ENCODE data around the gene CATSPER3.
"Not testable (repeated sequence)": the region's sequence is repeated elsewhere in the genome, so short reads cannot be mapped to it uniquely, and the experiment has no call there.

CATSPER3 gene

DNA sequence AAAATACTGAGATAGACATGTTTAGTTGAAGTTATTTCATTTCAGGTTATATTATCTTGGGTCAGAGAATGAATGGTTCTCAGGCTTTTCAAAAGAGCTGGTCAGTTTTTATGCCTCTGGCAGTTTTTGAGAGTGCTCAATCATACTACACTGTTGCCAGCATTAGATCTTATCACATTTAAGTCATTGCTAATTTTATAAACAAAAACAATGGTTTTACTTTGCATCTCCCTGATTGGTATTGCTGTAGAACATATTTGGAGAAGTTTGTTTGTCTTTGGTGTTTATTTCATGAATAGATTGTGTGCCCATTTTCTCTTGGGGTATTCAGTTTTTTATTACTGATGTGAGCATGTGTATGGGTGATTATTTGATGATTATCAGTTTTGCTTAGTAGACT lies 1.5 kb downstream of the CATSPER3 start:
- DNase-seq (ENCODE audit: low spot score) = no peak
- no peak for FAIRE-seq

DNA sequence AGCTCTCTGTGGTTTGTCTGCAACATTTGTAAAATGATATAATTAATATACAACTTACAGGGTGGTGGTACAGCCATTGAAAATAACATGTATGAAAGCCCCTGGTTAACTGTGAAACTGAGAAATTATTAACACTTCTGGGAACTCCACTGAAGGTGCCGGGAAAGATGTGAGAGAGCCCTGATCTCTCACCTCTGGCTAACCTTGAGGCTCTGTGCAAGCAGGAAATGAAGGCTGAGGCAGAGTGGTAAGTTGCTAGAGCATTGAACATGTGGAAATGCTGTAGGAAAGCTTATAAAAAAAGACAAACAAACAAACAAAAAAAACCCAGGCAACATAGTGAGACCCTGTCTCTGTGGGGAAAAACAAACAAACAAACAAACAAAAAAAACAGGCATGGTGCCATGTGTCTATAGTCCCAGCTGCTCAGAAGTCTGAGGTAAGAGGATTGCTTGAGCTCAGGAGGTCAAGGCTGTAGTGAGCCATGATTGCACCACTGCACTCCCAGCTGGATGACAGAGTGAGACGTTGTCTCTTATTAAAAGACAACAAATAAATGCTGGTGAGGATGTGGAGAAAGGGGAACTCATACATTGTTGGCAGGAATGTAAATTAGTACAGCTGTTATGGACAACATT lies 7.5 kb downstream of the CATSPER3 start:
- DNase-seq (ENCODE audit: low spot score) (no peak), FAIRE-seq (no peak)

DNA sequence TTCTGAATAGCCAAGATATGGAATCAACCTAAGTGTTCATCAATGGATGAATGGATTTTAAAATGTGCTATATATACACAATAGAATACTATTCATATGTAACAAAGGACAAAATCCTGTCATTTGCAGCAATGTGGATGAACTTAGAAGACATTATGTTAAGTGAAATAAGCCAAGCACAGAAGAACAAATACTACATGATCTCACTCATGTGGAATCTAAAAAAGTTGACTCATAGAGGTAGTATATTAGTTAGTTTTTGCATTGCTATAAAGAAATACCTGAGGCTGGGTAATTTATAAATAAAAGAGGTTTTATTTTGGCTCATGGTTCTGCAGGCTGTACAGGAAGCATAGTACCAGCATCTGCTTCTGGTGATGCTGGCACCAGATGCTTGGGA lies 8.1 kb downstream of the CATSPER3 start:
- FAIRE-seq = no peak
- no peak for DNase-seq (ENCODE audit: low spot score)

DNA sequence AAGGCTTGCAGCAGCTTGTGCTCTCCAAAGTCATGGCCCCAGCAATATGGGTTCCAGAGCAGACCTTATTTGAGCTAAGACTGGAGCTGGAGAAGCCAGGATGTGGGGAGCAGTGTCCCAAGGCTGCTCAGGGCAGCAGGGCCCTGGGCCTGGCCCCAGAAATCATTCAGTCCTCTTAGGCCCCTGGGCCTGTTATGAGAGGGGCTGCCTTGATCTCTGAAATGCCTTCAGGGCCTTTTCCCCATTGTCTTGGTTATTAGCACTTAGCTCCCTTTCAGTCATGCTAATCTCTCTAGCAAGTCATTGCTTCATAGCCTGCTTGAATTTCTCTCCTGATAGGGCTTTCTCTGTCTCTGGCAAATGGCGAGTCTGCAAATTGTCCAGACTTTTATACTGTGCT lies 9.1 kb downstream of the CATSPER3 start:
- no peak for DNase-seq (ENCODE audit: low spot score)
- no peak for FAIRE-seq

DNA sequence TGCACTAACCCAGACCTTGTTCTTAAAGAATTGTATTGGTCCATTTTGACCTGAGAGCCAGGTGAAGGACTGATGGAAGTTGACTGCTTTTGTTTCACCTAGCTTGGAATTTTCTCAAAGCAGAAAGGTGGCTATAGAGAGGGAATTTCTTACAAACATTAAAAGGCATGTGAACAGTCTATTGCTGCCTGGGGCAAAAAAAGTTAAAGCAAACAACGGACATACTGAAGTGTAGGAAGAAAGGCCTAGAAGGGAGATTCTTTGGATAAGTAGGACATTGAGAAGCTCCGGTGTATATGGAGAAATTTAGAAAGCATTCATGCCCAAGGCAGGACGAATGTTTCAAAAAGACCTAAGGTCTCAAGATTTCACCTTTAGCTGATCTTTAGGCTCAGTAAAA lies 11.7 kb downstream of the CATSPER3 start:
- DNase-seq (ENCODE audit: low spot score) (no peak), FAIRE-seq (no peak)

DNA sequence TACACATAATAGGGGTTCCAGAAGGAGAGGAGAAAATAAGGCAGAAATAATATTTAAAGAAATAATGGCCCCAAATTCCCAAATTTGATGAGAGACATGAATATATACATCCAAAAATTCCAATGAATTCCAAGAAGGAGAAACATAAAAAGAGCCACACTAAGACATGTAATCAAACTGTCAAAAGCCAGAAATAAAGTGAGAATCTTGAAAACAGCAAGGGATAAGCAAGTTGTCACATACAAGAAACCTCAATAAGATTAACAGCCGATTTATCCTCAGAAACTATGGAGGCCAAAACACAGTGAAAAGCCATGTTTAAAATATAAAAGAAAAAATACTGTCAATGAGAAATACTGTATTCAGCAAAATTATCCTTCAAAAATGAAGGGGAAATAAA lies 14.5 kb downstream of the CATSPER3 start:
- DNase-seq (ENCODE audit: low spot score) (no peak), FAIRE-seq (no peak)

DNA sequence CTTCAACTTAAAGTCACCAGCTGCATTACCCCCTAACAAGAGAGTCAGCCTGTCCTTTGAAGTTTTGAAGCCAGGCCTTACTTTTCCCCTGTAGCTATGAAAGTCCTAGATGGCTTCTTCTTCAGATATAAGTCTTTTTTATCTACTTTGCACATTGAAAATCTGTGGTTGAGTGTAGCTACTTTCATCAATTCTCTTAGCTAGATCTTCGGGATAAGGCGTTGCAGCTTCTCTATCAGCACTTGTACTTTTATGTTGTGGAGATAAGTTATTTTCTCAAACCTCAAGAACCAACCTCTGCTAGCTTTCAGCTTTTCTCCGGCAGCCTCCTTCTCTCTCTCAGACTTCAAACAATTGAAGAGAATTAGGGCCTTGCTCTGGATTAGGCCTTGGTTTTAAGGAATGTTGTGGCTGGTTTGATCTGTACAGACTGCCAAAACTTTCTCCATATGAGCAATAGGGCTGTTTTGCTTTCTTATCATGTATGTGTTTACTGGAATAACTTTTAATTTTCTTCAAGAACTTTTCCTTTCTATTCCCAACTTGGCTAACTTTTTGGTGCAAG lies 21.6 kb downstream of the CATSPER3 start:
- FAIRE-seq (no peak), DNase-seq (ENCODE audit: low spot score) (no peak)

DNA sequence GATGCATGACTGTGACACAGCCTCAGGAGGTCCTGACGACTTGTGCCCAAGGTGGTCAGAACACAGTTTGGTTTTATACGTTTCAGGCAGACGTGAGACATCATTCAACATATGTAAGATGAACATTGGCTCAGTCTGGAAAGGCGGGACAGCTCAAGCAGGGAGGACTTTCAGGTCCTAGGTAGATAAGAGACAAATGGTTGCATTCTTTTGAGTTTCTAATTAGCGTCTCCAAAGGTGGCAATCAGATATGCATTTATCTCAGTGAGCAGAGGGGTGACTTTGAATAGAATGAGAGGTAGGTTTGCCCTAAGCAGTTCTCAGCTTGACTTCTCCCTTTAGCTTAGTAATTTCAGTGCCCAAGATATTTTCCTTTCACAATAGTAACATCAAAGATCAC lies 22.5 kb downstream of the CATSPER3 start:
- not testable (repeated sequence) for DNase-seq (ENCODE audit: low spot score); FAIRE-seq

DNA sequence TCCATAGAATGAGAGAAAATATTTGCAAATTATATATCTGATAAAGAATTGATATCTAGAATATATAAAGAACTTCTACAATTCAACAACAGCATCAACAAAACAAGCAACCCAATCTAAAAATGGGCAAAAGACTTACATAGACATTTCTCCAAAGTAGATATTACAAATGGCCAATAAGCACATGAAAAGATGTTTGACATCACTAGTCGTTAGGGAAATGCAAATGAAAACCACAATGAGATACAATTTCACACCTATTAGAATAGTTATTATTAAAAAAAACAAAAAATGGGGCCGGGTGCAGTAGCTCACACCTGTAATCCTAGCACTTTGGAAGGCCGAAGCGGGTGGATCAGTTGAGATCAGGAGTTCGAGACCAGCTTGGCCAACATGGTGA lies 24.4 kb downstream of the CATSPER3 start:
- FAIRE-seq (no peak), DNase-seq (ENCODE audit: low spot score) (no peak)

DNA sequence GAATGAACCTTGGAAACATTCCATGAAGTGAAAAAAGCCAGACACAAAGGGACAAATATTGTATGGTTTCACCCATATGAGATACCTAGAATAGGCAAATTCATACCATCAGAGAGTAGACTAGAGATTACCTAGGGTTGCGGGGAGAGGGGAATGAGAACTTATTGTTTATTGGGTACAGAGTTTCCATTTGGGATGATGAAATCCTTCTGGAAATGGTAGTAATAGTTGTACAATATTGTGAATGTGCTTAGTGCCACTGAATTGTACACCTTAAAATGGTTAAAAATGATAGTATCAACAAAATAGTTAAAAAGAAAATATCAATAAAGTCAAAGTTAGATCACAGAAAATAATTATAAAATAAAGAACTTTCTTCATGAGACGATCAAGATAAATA lies 25.5 kb downstream of the CATSPER3 start:
- FAIRE-seq = no peak

DNA sequence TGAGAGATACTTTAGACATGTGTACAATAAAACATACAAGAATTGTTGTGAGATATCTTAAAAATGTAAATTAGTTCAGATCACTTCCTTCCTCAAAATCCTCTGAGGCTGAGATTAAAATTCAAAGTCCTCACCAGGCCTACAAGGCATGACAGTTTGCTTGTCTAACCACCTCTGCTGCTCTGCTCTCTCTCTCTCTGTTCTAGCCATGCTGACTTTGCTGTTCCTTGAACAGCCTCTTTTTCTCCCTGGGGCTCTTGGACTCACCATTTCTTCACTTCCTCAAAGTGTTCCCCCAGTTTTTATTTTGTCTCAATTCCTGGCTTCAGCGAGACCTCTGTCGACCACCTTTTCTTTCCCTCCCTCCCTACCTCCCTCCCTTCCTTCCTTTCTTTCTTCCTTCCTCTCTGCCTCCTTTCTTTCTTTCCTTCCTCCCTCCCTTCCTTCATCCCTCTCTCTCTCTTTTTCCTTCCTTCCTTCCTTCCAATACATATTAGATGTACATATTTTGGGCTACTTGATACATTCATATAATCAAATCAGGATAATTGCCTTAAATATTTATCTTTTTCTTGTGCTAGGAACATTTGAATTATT lies 27.0 kb downstream of the CATSPER3 start:
- DNase-seq (ENCODE audit: low spot score) (no peak), FAIRE-seq (no peak)

More for the DNA sequence above, 25.5 kb downstream of the CATSPER3 start:
- no peak for DNase-seq (ENCODE audit: low spot score)

DNA sequence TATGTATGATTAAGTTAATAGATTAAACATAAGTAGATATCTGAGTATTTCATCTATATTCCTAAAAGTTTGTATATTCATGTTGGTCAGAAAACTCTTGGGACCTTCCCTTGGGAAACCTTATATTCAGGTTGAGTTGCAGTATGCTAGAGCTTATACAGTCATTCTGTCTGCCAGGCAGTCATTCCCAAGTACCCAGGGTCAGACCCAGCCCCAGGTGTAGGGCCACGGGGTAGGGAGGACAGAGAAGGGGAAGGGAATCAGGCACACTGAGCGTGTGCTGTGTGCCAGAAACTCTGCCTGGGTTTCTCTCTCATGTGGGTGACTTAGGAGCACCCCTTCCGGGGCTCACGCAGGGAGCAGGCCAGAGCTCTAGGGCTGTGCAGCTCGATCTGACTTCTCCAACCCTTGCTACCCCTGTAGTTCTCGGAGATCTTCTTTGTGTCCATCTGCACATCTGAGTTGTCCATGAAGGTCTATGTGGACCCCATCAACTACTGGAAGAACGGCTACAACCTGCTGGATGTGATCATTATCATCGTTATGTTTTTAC lies 28.2 kb downstream of the CATSPER3 start:
- FAIRE-seq (no peak), DNase-seq (ENCODE audit: low spot score) (no peak)

DNA sequence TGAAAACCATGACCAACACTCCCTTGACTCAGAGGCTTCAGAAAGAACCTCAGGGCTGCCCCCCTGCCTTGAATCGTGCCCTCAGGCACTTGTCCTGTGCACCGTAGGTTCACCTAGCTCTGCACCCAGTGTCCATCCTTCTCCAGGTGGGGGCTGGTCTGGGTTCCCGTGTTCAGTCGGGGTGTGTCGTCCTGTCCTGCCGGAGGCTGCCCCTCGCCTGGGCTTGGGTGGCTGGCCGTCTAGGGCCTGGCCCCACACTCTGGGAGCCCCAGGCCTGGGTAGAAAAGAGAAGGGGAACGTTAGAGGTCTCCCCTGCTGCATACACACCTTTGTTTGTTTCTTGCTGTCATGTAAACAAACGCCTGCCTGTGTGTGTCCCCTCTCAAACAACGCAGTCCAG lies 29.3 kb downstream of the CATSPER3 start:
- no peak for FAIRE-seq
- DNase-seq (ENCODE audit: low spot score) = no peak

DNA sequence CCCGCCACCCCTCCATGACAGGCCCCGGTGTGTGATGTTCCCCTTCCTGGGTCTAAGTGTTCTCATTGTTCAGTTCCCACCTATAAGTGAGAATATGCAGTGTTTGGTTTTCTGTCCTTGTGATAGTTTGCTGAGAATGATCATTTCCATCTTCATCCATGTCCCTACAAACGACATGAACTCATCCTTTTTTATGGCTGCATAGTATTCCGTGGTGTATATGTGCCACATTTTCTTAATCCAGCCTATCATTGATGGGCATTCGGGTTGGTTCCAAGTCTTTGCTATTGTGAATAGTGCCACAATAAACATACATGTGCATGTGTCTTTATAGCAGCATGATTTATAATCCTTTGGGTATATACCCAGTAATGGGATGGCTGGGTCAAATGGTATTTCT lies 30.4 kb downstream of the CATSPER3 start:
- not testable (repeated sequence) for FAIRE-seq

DNA sequence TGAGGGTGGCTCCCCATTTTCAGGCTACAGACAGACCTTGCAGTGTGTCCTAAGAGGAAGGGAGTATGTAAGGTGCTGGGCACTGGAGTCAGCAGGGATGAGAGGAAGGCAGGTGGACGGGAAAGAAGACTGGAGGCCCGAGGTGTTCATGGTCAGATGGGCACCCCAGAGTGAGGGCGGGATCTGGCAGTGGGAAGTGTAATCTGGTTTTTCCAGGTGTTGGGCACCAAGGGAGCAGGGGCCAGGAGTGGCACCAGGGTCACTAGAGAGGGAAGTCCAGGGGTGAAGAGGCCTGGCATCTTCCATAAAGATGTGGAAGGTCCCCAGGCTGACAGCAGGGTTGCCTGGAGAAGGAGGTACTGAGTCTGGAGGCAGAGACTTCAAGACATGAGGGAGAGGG lies 36.7 kb downstream of the CATSPER3 start:
- FAIRE-seq (no peak), DNase-seq (ENCODE audit: low spot score) (peak; percentile 0)

More for the DNA sequence above, 30.4 kb downstream of the CATSPER3 start:
- not testable (repeated sequence) for DNase-seq (ENCODE audit: low spot score)

DNA sequence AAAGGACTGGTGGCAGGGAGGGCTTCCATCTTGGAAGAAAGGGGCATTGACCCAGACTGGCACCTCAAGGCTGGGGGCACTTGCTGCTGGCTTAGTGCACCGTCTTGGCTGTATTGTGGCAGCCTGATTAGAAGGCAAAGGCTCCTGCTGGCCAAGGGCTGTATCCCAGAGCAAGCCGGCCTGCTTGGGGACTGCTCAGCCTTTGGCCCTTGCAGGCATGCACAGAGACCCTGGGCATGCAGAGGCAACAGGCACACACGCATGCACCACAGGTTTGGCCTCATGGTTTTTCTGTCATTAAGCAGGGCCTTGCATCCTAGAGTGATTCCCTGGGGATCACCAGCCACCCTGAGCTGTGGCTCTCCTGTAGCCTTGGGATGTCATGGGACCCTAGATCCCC lies 37.4 kb downstream of the CATSPER3 start:
- DNase-seq (ENCODE audit: low spot score) (peak; percentile 0), FAIRE-seq (no peak)

DNA sequence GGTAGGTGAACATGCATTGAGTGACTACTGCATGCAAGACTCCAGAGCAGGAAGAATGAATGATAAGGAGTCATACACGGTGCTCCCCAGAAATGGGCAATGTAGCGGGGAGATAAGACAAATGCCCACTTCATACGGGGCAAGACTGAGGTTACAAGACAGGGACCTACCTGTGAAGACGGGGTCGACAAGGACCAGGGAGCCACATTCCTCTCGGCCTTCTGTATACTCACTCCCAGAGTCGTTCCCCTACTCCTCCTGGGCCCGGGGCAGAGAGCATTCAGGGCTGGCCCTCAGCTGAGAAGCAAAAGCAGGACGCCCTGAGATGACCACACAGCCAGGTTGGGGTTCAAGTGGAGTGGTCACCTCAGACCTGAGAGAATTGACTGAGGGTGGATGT lies 39.6 kb downstream of the CATSPER3 start:
- FAIRE-seq (no peak), DNase-seq (ENCODE audit: low spot score) (no peak)

DNA sequence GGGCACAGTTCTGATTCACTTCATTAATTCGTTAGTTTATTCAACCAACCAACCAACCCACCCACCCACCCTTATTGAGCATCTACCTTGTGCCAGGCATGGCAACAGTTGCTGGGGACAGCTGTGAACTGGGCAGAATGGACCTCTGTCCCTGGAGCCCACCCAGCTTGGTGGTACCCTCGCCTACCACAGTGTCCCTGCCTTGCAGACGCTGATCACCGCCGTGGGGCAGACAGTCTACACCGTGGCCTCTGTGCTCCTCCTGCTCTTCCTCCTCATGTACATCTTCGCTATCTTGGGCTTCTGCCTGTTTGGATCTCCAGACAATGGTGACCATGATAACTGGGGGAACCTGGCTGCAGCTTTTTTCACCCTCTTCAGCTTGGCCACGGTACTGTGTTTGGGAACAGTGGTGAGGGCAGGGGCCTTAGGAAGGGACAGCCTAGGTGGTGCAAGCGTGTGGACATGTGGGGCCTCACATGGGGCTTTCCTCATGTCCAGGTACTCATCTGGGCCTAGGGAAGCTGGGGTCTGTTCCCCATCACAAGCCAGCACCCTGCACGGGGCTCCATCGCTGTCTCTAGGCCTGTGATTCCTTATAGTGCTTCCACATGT lies 40.1 kb downstream of the CATSPER3 start:
- DNase-seq (ENCODE audit: low spot score) = no peak
- no peak for FAIRE-seq

DNA sequence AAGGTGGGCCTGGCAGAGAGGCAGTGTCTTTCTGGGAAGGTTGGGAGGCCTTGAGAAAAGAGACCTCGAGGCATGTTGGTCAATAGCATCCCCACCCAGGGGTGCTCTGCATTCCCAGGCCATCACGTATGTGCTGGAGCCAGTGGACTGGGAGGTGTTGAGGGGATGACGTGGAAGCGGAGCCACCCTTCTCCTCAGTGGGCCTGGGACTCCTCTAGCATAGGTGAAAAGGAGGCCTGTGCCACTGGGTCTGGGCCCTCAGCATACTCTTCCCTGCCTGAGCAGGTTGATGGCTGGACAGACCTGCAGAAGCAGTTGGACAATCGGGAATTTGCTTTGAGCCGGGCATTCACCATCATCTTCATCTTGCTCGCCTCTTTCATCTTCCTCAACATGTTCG lies 40.8 kb downstream of the CATSPER3 start:
- DNase-seq (ENCODE audit: low spot score) = no peak
- no peak for FAIRE-seq

DNA sequence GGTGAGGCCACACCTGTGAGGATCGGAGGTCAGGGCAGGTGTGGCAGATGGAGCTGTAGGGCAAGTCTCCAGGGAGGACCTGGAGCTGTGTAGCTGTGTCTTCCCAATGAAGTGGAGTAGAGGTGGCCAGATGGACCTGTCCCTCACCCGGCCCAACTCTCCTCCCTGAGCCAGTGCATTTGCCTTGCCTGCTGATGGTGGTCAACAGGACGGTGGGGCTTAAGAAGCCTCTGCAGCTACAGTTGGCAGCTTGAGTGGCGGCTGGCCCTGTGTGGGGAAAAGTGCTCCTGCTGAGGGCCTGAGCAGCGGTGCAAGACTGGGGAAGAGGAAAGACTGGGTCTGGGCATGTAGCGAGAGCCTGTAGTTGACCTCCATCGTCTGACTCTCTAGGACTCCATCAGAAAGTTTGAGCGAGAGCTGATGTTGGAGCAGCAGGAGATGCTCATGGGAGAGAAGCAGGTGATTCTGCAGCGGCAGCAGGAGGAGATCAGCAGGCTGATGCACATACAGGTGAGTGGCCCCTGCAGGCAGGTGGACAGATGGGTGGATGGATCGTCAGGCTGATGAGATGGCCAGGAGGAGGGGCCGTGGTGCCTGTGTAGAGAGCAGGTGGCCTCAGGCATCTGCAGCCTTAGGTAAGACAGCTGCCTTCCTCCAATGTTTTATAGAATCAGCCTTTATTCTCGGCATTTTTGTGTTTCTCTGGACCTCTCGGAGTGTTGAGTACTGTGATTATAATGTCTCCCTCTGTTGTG lies 41.5 kb downstream of the CATSPER3 start:
- FAIRE-seq = no peak
- no peak for DNase-seq (ENCODE audit: low spot score)

DNA sequence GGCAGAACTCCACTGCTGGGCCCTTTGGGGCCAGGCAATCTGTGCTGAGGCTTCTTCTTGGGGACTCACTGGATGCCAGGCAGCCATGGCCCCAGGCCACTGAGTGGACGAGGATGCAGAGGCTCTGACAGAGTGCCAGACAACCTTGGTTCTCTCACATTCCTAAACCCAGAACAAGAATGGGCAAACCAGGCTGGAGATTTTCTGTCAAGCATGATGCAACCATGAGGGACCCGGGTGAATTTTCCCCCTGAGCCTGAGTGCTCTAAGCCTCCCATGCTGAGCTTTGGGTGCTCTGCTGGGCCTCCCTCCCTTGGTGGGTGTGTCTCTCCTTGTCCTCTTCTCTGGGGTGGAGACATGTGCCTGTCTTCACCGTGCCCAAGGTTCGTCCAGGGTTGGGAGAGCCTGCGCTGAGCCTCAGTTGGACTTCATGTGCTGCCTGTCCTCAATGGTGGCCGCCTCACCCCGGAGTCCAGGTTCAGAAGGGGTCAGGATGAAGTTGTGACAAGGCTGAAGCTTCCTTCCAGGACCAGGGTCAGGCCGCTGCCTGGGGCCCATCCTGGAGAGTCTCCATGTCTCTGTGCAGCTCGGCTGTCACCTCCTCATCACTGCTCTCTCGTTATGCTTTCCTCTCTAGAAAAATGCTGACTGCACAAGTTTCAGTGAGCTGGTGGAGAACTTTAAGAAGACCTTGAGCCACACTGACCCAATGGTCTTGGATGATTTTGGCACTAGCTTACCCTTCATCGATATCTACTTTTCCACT lies 42.2 kb downstream of the CATSPER3 start:
- DNase-seq (ENCODE audit: low spot score) (no peak), FAIRE-seq (no peak)

All from urothelium cell line (cell line).